ENCODE measurements around the gene NCAM2.
"Not testable (repeated sequence)": the region's sequence is repeated elsewhere in the genome, so short reads cannot be mapped to it uniquely, and the experiment has no call there.

Gene NCAM2

DNA sequence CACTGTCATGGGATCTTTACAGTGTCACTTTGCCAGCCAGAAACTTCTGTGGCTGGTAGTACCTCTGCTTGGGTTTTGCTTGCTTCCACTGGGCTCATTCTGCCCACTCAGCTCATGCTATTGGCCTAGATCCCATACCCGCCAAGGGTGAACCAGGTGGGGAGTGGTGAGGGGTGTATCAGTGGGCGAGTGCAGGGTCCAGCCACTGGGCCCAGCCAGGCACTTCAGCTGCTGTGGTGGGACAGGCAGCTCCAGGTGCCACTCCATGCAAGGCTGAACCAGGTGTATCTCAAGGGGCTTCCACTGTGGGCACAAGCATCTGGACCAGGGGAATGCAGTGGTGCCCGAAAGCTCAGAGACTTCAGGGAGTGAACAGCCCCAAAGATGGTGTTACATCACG is 398.2 kb downstream of the NCAM2 start:
- no peaks in the 10 kb centered on the region for H3K27me3 ChIP-seq
- H3K27ac ChIP-seq: no peak overlapping the region
- TF ChIP-seq, protein P1, sequence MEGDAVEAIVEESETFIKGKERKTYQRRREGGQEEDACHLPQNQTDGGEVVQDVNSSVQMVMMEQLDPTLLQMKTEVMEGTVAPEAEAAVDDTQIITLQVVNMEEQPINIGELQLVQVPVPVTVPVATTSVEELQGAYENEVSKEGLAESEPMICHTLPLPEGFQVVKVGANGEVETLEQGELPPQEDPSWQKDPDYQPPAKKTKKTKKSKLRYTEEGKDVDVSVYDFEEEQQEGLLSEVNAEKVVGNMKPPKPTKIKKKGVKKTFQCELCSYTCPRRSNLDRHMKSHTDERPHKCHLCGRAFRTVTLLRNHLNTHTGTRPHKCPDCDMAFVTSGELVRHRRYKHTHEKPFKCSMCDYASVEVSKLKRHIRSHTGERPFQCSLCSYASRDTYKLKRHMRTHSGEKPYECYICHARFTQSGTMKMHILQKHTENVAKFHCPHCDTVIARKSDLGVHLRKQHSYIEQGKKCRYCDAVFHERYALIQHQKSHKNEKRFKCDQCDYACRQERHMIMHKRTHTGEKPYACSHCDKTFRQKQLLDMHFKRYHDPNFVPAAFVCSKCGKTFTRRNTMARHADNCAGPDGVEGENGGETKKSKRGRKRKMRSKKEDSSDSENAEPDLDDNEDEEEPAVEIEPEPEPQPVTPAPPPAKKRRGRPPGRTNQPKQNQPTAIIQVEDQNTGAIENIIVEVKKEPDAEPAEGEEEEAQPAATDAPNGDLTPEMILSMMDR (IDR thresholded peaks at IDR 0.05): no peak
- no peaks in the 10 kb centered on the region for H3K4me1 ChIP-seq
- DNase-seq: no peak
- H3K36me3 ChIP-seq: no peaks in the 10 kb centered on the region
- no peaks in the 10 kb centered on the region for H3K9me3 ChIP-seq
- no peak overlapping the region for H3K4me3 ChIP-seq
- intact Hi-C loops (cut with DNase I; ENCODE audit: low total_unique reads): no loop called here

DNA sequence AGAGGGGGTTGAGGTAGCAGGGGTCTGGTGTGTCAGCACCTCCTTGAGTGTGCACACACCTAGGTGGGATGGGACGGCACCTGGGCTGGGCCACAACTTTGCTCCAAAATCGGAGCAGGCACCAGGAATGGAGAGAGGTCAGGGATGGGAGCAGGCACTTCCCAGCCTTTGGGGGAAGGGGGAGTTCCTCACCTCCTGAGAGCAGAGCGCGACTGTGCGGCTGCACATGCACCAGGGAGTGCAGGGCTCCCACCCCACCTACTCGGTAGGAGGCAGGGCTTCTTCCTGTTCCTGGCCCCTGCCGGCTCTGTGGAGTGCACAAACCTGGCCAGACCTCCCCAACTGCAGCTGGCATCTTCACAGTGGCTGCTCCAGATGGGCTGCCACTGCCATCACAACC is 399.3 kb downstream of the NCAM2 start:
- Histone ChIP-seq H3K27ac (no peak overlapping the region), H3K9me3 (peaks cover 0 to 5% (median 0%) of the 10 kb centered on the region in 3 donors), H3K27me3 (no peaks in the 10 kb centered on the region), H3K4me3 (no peak overlapping the region), H3K4me1 (no peaks in the 10 kb centered on the region), H3K36me3 (no peaks in the 10 kb centered on the region)
- TF ChIP-seq, protein P1 (IDR thresholded peaks at IDR 0.05): no peak
- intact Hi-C loops (cut with DNase I; ENCODE audit: low total_unique reads): no loop called here
- no peak for DNase-seq

DNA sequence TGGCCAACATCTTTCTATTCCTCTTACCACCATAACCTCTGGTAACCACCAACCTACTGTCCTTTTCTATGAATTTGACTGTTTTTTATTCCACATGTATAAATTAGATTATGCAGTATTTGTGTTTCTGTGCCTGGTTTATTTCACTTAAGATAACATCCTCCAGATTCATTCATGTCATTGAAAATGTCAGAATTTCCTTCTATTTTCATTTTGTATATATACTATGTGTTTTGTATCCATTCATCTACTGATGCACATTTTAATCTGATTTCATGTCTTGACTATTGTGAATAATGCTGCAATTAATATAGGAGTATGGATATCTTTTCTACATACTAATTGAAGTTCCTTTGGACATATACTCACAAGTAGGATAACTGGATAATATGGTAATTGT is 403.2 kb downstream of the NCAM2 start:
- intact Hi-C loops (cut with DNase I; ENCODE audit: low total_unique reads): no loop called here
- Histone ChIP-seq H3K4me1 (no peaks in the 10 kb centered on the region), H3K27ac (no peak overlapping the region), H3K4me3 (no peak overlapping the region), H3K9me3 (peaks cover 0 to 6% (median 0%) of the 10 kb centered on the region in 3 donors), H3K27me3 (no peaks in the 10 kb centered on the region), H3K36me3 (no peaks in the 10 kb centered on the region)
- DNase-seq: no peak
- TF ChIP-seq, protein P1 (IDR thresholded peaks at IDR 0.05): no peak

DNA sequence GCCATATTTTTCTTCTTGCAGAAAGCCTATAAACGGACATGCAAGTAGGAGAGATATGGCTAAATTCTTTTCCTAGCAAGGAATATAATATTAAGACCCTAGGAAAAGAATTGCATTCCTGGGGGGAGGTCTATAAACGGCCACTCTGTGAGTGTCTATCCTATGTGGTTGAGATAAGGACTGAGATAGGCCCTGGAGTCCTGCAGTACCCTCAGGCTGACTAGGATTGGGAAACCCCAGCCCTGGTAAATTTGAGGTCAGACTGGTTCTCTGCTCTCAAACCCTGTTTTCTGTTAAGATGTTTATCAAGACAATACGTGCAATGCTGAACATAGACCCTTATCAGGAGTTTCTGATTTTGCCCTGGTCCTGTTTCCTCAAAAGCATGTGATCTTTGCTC is 404.0 kb downstream of the NCAM2 start:
- H3K27ac ChIP-seq; H3K9me3 ChIP-seq; H3K27me3 ChIP-seq; intact Hi-C loops (cut with DNase I; ENCODE audit: low total_unique reads); DNase-seq; H3K4me3 ChIP-seq; H3K4me1 ChIP-seq; H3K36me3 ChIP-seq: not testable (repeated sequence)

DNA sequence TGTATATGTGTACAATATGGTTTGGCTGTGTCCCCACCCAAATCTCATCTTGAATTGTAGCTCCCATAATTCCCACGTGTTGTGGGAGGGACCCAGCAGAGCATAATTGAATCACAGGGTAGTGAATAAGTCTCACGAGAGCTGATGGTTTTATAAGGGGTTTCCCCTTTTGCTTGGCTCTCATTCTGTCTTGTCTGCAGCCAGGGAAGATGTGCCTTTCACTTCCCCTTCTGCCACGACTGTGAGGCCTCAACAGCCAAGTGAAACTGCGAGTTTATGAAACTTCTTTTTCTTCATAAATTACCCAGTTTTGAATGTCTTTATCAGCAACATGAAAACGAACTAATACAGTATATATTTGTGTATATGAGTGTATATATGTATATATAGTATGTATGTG is 406.1 kb downstream of the NCAM2 start:
- H3K27me3 ChIP-seq; H3K27ac ChIP-seq; intact Hi-C loops (cut with DNase I; ENCODE audit: low total_unique reads); H3K36me3 ChIP-seq; DNase-seq; H3K9me3 ChIP-seq; H3K4me1 ChIP-seq; H3K4me3 ChIP-seq: not testable (repeated sequence)

DNA sequence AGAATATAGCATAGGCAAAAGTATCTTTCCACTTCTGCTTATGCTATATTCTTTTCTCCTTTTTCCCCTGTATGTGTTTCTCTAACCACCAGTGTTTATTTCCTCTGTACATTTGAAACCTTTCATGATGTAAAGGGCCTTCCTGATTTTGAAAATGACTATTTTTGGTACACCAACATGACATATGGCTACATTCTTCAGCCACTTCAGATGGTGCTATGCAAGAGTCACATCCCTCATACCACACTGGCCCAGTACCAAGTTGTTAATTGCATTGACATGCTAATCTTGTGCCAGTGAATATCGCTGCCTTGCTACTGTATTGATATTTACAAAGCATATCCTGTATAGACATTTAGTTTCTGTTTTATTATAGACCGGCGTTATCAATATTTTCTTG is 408.7 kb downstream of the NCAM2 start:
- Histone ChIP-seq H3K27me3 (no peaks in the 10 kb centered on the region), H3K4me3 (no peak overlapping the region), H3K27ac (no peak overlapping the region), H3K4me1 (no peaks in the 10 kb centered on the region), H3K36me3 (no peaks in the 10 kb centered on the region), H3K9me3 (peaks cover 0 to 6% (median 0%) of the 10 kb centered on the region in 3 donors)
- DNase-seq: no peak
- intact Hi-C loops (cut with DNase I; ENCODE audit: low total_unique reads): no loop called here
- TF ChIP-seq, protein P1 (IDR thresholded peaks at IDR 0.05): no peak

DNA sequence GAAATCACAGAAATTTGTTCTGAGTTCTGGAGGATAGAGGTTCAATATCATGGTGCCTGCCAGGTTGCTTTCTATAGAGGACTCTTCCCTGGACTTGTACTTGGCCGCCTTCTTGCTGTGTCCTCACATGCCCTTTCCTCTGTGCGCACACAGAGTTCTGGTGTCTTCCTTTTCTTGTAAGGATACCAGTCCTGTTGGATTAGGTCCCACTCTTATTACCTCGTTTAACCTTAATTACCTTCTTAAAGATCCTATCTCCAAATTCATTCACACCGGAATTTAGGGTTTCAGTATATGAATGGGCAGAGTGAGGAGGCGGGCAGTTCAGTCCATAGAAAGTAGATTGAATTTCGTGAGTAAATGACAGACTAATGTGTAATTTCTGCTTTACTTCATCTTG is 413.9 kb downstream of the NCAM2 start:
- no peaks in the 10 kb centered on the region for H3K9me3 ChIP-seq
- H3K4me1 ChIP-seq: no peaks in the 10 kb centered on the region
- H3K4me3 ChIP-seq: no peak overlapping the region
- no peaks in the 10 kb centered on the region for H3K36me3 ChIP-seq
- H3K27ac ChIP-seq: no peak overlapping the region
- intact Hi-C loops (cut with DNase I; ENCODE audit: low total_unique reads): no loop called here
- DNase-seq: no peak
- TF ChIP-seq, protein P1 (IDR thresholded peaks at IDR 0.05): no peak
- no peaks in the 10 kb centered on the region for H3K27me3 ChIP-seq

All from tibial artery (tissue), 4 donors.